WTC11 (cell line): ENCODE measurements around the gene KIRREL2.

Experiments
- CREB1 ChIP-seq: sonication (generic); formaldehyde crosslinking; IDR thresholded peaks from 2 replicates; pipeline ENCODE4 v1.8.0; 2023; ENCODE audit warnings: mild to moderate bottlenecking, missing genetic modification reagents
- NFYB ChIP-seq: sonication (generic); formaldehyde crosslinking; conservative IDR thresholded peaks from 2 replicates; pipeline ENCODE4 v1.8.0; 2022; ENCODE audit warnings: low read depth, missing genetic modification reagents
- TF ChIP-seq, protein P1 (sequence below): sonication (generic); formaldehyde crosslinking; IDR thresholded peaks from 2 replicates; pipeline ENCODE4 v1.8.1; 2023; ENCODE audit warnings: mild to moderate bottlenecking, missing genetic modification reagents, moderate library complexity

DNA sequence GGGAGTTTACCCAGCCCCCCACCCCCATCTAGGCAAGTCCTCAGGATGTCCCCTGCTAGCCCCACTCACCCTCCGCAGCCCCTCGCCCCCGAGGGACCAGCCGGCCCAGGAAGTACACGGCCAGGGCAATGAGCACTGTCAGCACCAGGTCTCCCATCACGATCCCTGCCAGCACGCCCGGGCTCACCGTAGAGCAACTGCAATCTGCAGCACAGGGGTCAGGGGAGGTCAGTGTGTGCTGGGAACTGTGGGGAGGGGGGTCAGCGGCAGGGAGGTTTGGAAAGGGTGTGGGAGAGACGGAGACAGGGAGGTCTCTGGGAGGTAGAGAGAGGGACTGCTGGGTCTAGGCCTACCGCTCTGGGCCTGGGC is 50.6 kb downstream of the KIRREL2 start:
- TF ChIP-seq, protein P1, sequence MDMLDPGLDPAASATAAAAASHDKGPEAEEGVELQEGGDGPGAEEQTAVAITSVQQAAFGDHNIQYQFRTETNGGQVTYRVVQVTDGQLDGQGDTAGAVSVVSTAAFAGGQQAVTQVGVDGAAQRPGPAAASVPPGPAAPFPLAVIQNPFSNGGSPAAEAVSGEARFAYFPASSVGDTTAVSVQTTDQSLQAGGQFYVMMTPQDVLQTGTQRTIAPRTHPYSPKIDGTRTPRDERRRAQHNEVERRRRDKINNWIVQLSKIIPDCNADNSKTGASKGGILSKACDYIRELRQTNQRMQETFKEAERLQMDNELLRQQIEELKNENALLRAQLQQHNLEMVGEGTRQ (CRISPR knock-in tag): no peak
- TF ChIP-seq NFYB (CRISPR knock-in tag): no peak
- no peak for TF ChIP-seq CREB1 (CRISPR knock-in tag)
